HG03025 (cell line): Measurements from ENCODE around the gene CACNG8.

ENCODE experiments used
- ATAC-seq: cut with Tn5 transposase; IDR thresholded peaks from one replicate; pipeline ENCODE4 v1.9.1; 2021; ENCODE audit warnings: mild to moderate bottlenecking, moderate library complexity; ENCODE audit not compliant: unreplicated experiment, low FRiP score

Gene CACNG8

DNA sequence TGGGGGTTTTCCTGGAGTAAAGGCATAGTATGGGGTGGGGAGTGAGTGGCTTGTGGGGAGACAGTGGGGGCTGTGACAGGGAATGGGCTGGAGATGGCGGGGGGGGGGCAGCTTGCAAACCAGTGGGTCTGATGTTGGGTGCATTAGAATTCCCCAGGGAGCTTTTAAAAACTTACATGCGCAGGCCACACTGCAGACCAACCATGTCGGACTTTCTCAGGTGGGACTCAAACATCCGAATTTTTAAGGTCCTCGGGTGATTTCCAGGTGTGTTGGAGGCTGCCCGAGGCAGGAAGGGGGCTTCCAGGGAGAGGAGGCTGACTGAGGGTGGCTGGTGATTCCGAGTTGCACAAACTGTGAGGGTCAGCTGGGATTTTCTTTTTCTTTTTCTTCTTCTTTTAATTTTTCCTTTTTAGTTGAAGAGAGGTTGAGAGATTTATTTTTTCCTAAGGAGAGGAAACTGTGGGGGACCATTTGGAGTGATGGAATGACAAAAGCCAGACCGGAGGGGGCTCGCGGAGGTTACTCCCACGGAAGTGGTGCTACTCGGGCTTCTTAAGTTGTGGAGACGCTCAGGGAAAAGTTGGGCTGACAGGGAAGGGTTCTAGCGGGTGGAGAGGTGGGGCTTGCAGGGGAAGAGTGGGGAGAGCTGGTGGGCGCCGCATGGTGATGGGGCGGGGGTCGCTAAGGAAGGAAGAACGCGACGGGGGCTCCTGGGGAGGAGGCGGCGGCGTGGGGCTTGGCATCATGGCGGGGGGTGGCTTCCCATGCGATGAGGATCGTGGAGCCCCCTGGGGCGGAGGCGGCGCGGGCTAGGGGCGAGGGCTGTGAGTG lies 997 bp upstream of the CACNG8 start:
- ATAC-seq = no peak

DNA sequence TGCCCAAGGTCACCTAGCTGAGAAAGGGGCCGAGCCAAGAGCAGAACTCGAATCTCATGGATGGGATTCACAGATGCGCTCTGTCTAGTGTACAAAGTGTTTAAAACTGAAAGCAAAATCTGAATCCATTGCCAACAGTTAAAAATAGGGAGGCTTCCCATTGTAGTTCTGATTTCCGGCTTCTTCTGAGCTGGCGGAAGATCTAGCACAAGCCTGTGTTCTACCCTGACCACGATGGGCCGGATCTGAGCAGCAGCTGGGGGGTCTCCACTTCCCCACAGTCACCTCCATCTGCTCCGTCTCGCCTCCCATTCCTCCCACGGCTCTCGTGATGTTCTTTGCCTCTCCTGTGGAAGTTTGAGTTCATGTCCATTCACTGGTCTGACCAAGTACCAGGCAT lies 2.4 kb downstream of the CACNG8 start:
- no peak for ATAC-seq

GRCh38 chr19:53966931-53967330 lies 4.2 kb downstream of the CACNG8 start:
- no peak for ATAC-seq

DNA sequence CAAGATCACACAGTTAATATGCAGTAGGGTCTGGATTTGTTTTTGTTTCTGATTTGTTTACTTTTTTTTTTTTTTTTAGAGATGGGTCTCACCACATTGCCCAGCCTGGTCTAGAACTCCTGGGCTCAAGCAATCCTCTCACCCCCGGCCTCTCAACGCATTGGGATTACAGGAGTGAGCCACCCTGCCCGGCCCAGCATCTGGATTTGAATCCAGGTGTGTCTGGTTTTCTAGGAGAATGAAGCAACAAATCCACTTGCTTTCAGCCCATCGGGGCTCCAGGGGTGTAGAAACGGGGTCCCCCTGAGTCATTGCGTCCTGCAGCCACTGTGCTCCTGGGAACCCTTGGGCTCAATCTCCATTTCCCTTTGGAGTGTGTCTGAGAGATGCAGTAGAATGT lies 6.6 kb downstream of the CACNG8 start:
- ATAC-seq = no peak

- ATAC-seq = no peak
These were observed 8.9 kb downstream of the CACNG8 start for GRCh38 chr19:53971673-53972072.

GRCh38 chr19:53977429-53977990 lies 14.8 kb downstream of the CACNG8 start:
- ATAC-seq = no peak

GRCh38 chr19:53977991-53978731 lies 15.4 kb downstream of the CACNG8 start:
- no peak for ATAC-seq

GRCh38 chr19:53978975-53979801 lies 16.5 kb downstream of the CACNG8 start:
- ATAC-seq = no peak

GRCh38 chr19:53980539-53981375 lies 18.0 kb downstream of the CACNG8 start:
- ATAC-seq = no peak

DNA sequence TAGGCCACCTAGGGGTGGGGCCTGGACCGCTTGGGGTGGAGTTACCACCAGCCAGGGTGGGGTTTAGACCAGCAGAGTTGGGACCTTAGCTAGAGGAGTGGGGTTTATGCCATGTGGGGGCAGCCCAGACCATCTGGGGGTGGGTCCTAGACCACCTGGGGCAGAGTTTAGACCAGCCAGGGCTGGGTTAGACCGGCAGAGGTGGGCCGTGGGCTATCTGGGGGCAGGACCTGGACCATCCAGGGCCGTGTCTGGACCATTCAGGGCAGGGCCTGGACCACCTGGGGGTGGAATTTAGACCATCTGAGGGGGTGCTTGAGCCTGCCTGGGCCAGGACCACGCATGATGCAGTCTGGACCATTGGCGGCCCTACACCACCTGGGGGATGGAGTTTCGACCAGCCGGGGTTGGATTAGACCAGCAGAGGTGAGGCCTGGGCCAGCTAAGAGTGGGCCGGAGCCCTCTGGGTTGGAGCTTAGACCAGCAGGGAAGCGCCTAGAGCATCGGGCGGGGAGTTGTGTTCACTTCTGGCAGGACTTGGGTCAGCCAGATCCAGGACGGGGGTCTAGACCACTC lies 18.7 kb downstream of the CACNG8 start:
- no peak for ATAC-seq

DNA sequence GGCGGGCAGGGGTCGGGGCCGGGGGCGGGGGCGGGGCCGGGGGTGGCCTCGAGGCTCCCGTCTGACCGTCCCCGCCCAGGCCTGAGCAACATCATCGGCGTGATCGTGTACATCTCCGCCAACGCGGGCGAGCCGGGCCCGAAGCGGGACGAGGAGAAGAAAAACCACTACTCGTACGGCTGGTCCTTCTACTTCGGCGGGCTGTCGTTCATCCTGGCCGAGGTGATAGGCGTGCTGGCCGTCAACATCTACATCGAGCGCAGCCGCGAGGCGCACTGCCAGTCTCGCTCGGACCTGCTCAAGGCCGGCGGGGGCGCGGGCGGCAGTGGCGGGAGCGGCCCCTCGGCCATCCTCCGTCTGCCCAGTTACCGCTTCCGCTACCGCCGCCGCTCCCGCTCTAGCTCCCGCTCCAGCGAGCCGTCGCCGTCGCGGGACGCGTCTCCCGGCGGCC lies 19.3 kb downstream of the CACNG8 start:
- no peak for ATAC-seq

DNA sequence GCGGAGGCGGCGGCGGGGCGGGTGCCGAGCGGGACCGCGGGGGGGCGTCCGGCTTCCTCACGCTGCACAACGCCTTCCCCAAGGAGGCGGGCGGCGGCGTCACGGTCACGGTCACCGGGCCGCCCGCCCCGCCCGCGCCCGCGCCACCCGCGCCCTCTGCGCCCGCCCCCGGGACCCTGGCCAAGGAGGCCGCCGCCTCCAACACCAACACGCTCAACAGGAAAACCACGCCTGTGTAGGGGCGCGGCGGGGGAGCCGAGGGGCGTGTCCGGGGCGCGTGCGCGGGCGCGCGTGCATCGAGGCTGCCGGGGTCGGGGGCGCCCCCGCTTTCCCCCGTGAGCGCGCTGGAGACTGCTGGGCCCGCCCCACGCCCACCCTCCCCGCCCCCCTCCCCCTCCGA lies 19.9 kb downstream of the CACNG8 start:
- ATAC-seq = no peak

- no peak for ATAC-seq
These were observed 20.9 kb downstream of the CACNG8 start for GRCh38 chr19:53983457-53984289.

GRCh38 chr19:53985863-53986262 lies 23.1 kb downstream of the CACNG8 start:
- no peak for ATAC-seq

DNA sequence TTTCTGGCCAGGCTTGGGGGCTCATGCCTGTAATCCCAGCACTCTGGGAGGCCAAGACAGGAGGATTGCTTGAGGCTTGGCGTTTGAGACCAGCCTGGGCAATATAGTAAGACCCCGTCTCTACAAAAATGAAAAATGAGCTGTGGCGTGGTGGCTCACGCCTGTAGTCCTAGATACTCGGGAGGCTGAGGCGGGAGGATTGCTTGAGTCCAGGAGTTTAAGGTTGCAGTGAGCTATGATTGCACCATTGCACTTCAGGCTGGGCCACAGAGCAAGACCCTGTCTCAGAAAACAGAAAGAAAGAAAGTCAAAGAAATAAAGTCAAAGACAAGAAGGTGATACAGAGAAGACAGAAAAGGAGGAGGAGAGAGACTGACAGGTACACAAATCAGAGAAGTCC lies 26.2 kb downstream of the CACNG8 start:
- ATAC-seq = no peak

GRCh38 chr19:53989600-53990533 lies 27.1 kb downstream of the CACNG8 start:
- no peak for ATAC-seq
